ENCODE measurements around the gene TRMT61A.

The TRMT61A gene

GRCh38 chr14:103501041-103501870 is 27.7 kb upstream of the TRMT61A start:
- no peak for TF ChIP-seq CTCF (conservative IDR thresholded peaks at IDR 0.05; ENCODE audit: low read depth, low read length)
- H3K4me3 ChIP-seq (ENCODE audit: low read depth, low read length), result no peak overlapping the region
- no peak for DNase-seq (ENCODE audit: low read depth)

- DNase-seq (ENCODE audit: low read depth), result no peak
- TF ChIP-seq CTCF (conservative IDR thresholded peaks at IDR 0.05; ENCODE audit: low read depth, low read length), result no peak
- no peak overlapping the region for H3K4me3 ChIP-seq (ENCODE audit: low read depth, low read length)
These were observed 26.9 kb upstream of the TRMT61A start for GRCh38 chr14:103501921-103502669.

GRCh38 chr14:103502877-103503276 is 26.1 kb upstream of the TRMT61A start:
- TF ChIP-seq CTCF (conservative IDR thresholded peaks at IDR 0.05; ENCODE audit: low read depth, low read length), result no peak
- DNase-seq (ENCODE audit: low read depth), result no peak
- no peak overlapping the region for H3K4me3 ChIP-seq (ENCODE audit: low read depth, low read length)

- no peak for DNase-seq (ENCODE audit: low read depth)
- no peak for TF ChIP-seq CTCF (conservative IDR thresholded peaks at IDR 0.05; ENCODE audit: low read depth, low read length)
- no peak overlapping the region for H3K4me3 ChIP-seq (ENCODE audit: low read depth, low read length)
These were observed 25.7 kb upstream of the TRMT61A start for GRCh38 chr14:103503296-103503695.

GRCh38 chr14:103504991-103505565 is 23.9 kb upstream of the TRMT61A start:
- peak; percentile 26 for DNase-seq (ENCODE audit: low read depth)
- no peak overlapping the region for H3K4me3 ChIP-seq (ENCODE audit: low read depth, low read length)
- TF ChIP-seq CTCF (conservative IDR thresholded peaks at IDR 0.05; ENCODE audit: low read depth, low read length), result peak; percentile 34

- TF ChIP-seq CTCF (conservative IDR thresholded peaks at IDR 0.05; ENCODE audit: low read depth, low read length), result no peak
- no peak overlapping the region for H3K4me3 ChIP-seq (ENCODE audit: low read depth, low read length)
- DNase-seq (ENCODE audit: low read depth), result no peak
These were observed 21.2 kb upstream of the TRMT61A start for GRCh38 chr14:103507751-103508150.
